Left lung (tissue), 10 donors: ENCODE results near the gene CCDC30. TPM values are rescaled to one million over a fixed set of nuclear protein-coding genes. Genes with fewer than 3 reads are reported as not detected.

Experiments used
- ATAC-seq: fragments of 200-7000 bp; cut with Tn5 transposase; one replicate; pipeline ENCODE4 v1.9.1; 2020; ENCODE audit warnings: moderate library complexity
- DNase-seq, 4 donors: peaks; one replicate each; pipeline ENCODE4 v3.0.0-alpha.2; 2013 to 2020
- H3K27ac ChIP-seq, 2 donors: fragments of 200-600 bp; sonication (generic) in 1 of 2; one replicate each; pipeline versions ENCODE4 v1.5.0 to v1.8.0; 2020 to 2021
- H3K27me3 ChIP-seq, 2 donors: fragments of 200-600 bp; sonication (generic) in 1 of 2; one replicate each; pipeline versions ENCODE4 v1.5.0 to v1.8.0; 2020 to 2021
- H3K36me3 ChIP-seq, 2 donors: fragments of 200-600 bp; sonication (generic) in 1 of 2; one replicate each; pipeline versions ENCODE4 v1.5.0 to v1.8.0; 2020 to 2021
- H3K4me1 ChIP-seq, 2 donors: fragments of 200-600 bp; one replicate each; pipeline ENCODE4 v1.8.0; 2021
- H3K4me3 ChIP-seq, 2 donors: fragments of 200-600 bp; sonication (generic) in 1 of 2; one replicate each; pipeline versions ENCODE4 v1.5.0 to v1.8.0; 2020 to 2021; ENCODE audit warnings: mild to moderate bottlenecking in 1 of 2
- H3K9me3 ChIP-seq, 2 donors: fragments of 200-600 bp; sonication (generic) in 1 of 2; one replicate each; pipeline versions ENCODE4 v1.5.0 to v1.8.0; 2020 to 2021
- intact Hi-C, 2 donors: fragments of 100-400 bp; cut with DNase I; formaldehyde crosslinking; loops; one replicate each; pipeline versions ENCODE4 v1.11.2 to v1.14.2; 2022
- polyA plus RNA-seq, 6 donors: library from polyadenylated mRNA; unstranded; fragments of 120-200 nt; gene quantifications; one replicate each; pipeline ENCODE4 v1.2.1, GENCODE V29; 2013; ENCODE audit not compliant: insufficient read length in 6 of 6
- total RNA-seq, 2 donors: library from RNA; stranded (reverse); fragmentation: NEBNext Ultra II Directional; extraction: Animal tissue kit (Norgen Biotek cat#: 25700); gene quantifications; one replicate each; pipeline ENCODE4 v1.2.1, GENCODE V29; 2021
- TF ChIP-seq, protein P1 (sequence below), 2 donors: fragments of 200-600 bp; sonication (generic) in 1 of 2; IDR thresholded peaks; one replicate each; pipeline versions ENCODE4 v1.5.0 to v1.8.0; 2021; ENCODE audit warnings: antibody characterized with exemption in 2 of 2
- donor health status: DM: no; HTN: yes; CAD: no.
- donor health status: DM: no; HTN: no; CAD: no.

CCDC30 gene
- total and polyA plus RNA-seq, 8 donors: 4.5 to 16.2 (median 12.3) TPM

DNA sequence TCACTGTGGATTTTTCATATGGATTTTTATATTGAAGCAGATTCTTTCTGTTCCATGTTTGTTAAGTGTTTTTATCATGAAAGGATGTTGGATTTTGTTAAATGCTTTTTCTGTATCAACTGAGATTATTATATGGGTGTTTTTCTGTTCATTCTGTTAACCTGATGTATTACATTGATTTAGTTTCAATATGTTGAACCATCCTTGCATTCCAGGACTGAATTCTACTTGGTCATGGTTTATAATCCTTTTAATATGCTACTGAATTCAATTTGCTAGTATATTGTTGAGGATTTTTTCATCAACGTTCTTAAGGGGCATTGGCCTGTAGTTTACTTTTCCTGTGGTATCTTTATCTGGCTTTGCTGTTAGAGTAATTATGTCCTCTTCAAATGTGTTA, 55.8 kb downstream of the CCDC30 start:
- intact Hi-C loops: no loop called here

DNA sequence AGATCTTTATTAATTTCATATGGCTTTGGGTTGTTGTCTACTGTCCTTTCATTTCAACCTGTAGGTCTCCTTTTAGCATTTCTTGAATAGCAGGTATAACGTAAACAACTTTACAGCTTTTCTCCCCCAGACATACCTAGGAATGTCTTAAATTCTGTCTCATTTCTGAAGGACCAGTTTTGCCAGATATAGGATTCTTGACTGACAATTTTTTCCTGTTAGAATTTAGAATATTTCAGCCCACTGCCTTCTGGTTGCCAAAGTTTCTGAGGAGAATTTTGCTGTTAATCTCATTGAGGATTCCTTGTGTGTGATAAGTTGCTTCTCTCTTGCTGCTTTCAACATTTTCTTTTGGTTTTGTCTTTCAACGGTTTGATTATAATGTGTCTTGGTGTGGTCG, 60.1 kb downstream of the CCDC30 start:
- intact Hi-C loops: no loop called here
- Histone ChIP-seq H3K27ac (no peak overlapping the region), H3K9me3 (peaks cover 0 to 33% of the 10 kb centered on the region in 2 donors), H3K4me3 (no peak overlapping the region), H3K4me1 (no peaks in the 10 kb centered on the region), H3K36me3 (no peaks in the 10 kb centered on the region), H3K27me3 (no peaks in the 10 kb centered on the region)
- TF ChIP-seq, protein P1, sequence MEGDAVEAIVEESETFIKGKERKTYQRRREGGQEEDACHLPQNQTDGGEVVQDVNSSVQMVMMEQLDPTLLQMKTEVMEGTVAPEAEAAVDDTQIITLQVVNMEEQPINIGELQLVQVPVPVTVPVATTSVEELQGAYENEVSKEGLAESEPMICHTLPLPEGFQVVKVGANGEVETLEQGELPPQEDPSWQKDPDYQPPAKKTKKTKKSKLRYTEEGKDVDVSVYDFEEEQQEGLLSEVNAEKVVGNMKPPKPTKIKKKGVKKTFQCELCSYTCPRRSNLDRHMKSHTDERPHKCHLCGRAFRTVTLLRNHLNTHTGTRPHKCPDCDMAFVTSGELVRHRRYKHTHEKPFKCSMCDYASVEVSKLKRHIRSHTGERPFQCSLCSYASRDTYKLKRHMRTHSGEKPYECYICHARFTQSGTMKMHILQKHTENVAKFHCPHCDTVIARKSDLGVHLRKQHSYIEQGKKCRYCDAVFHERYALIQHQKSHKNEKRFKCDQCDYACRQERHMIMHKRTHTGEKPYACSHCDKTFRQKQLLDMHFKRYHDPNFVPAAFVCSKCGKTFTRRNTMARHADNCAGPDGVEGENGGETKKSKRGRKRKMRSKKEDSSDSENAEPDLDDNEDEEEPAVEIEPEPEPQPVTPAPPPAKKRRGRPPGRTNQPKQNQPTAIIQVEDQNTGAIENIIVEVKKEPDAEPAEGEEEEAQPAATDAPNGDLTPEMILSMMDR (IDR thresholded peaks at IDR 0.05): no peak
- ATAC-seq (no peak), DNase-seq (no peak)

More for the DNA sequence above, 55.8 kb downstream of the CCDC30 start:
- no peak overlapping the region for H3K4me3 ChIP-seq
- no peak overlapping the region for H3K27ac ChIP-seq
- no peak for ATAC-seq
- no peaks in the 10 kb centered on the region for H3K4me1 ChIP-seq
- TF ChIP-seq, protein P1 (IDR thresholded peaks at IDR 0.05): no peak
- H3K9me3 ChIP-seq: peaks cover 0 to 53% of the 10 kb centered on the region in 2 donors
- no peaks in the 10 kb centered on the region for H3K27me3 ChIP-seq
- H3K36me3 ChIP-seq: peaks cover 0 to 7% of the 10 kb centered on the region in 2 donors
- DNase-seq: no peak

DNA sequence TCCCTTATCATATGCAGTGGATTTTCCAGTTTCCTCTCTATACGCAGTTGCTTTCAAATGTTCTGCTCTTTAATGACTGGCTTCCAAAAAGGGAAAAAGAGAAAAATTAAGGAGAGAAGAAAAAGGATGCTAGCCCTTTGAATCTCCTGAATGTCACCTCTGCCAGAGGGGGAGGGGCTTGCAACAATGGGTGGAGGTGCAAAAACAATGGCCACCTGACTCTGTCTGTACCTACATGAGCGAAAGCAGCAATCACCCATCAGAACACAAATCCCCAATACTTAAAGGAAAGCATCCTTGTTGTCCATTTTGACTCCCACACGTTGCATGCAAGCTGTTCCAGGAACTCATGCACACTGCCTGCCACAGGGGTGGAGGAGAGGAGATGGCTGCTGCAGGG, 61.2 kb downstream of the CCDC30 start:
- H3K9me3 ChIP-seq: peaks cover 0 to 21% of the 10 kb centered on the region in 2 donors
- H3K4me1 ChIP-seq: peaks cover 0 to under 1% of the 10 kb centered on the region in 2 donors
- H3K27me3 ChIP-seq: no peaks in the 10 kb centered on the region
- no peak overlapping the region for H3K27ac ChIP-seq
- H3K36me3 ChIP-seq: no peaks in the 10 kb centered on the region
- H3K4me3 ChIP-seq: no peak overlapping the region
- DNase-seq: no peak
- no peak for ATAC-seq
- TF ChIP-seq, protein P1 (IDR thresholded peaks at IDR 0.05): no peak
- intact Hi-C loops: no loop called here

DNA sequence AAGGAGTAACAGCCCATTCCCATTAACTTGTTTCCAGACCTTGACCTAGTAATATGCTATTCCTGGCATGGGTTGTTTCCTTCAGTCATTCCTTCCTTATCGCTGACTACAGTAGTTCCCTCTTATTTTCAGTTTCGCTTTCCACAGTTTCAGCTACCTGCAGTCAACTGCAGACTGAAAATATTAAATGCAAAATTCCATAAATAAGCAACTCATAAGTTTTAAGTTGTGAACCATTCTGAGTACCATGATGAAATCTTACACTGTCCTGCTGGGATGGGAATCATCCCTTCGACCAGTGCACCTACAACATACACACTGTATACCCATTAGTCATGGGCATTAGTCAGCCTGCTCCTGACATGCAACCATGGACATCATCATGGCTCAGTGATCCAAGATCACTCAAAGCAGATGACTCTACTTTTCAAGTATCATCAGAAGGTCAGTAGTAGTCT, 66.7 kb downstream of the CCDC30 start:
- TF ChIP-seq, protein P1 (IDR thresholded peaks at IDR 0.05): no peak
- H3K9me3 ChIP-seq: no peaks in the 10 kb centered on the region
- no peaks in the 10 kb centered on the region for H3K27me3 ChIP-seq
- intact Hi-C loops: no loop called here
- ATAC-seq (peak; percentile 74), DNase-seq (no peak)
- peaks cover 0 to 9% of the 10 kb centered on the region in 2 donors for H3K4me1 ChIP-seq
- H3K36me3 ChIP-seq: no peaks in the 10 kb centered on the region
- peak overlapping the region in 1 of 2 donors; percentile 3 for H3K4me3 ChIP-seq
- peak overlapping the region in 1 of 2 donors; percentile 38 for H3K27ac ChIP-seq

- Histone ChIP-seq H3K36me3 (no peaks in the 10 kb centered on the region), H3K27ac (no peak overlapping the region), H3K4me1 (peaks cover 0 to 9% of the 10 kb centered on the region in 2 donors), H3K4me3 (no peak overlapping the region), H3K9me3 (no peaks in the 10 kb centered on the region), H3K27me3 (no peaks in the 10 kb centered on the region)
- DNase-seq (no peak), ATAC-seq (no peak)
- intact Hi-C loops: no loop called here
- TF ChIP-seq, protein P1 (IDR thresholded peaks at IDR 0.05): no peak
Observed at GRCh38 chr1:42531043-42531442, 68.0 kb downstream of the CCDC30 start.
